ENCODE results near the gene ORMDL2. TPM values are rescaled to one million over a fixed set of nuclear protein-coding genes. Genes with fewer than 3 reads are reported as not detected.

Gene ORMDL2
- total and polyA plus RNA-seq, 10 of the 15 experiments (the other 5 are each of a cell fraction or from before 2014, with no cell fraction given), result 15.0 to 135 (median 33.9) TPM

DNA sequence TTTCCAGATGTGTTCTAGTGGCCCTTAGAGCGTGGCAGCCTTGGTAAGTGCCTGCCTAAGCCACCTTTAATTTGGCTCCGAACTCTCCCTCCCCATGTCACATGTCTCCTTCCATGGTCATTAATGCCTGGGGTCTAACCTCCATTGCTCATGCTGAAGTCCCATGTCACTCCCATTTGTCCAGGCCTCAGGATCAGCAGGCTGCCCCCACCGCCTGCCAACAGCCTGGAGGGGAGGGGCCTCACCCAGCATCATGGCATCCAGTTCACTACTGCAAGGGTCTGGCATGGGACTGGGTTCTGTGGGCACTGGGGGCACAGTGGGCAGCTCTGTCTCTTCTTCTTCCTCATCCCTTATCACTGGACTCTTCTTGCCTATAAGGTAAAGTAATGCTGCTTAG is 20.5 kb downstream of the ORMDL2 start (continued):
- TF ChIP-seq EP300 (IDR thresholded peaks at IDR 0.05; ENCODE audit: borderline replicate concordance in 1 of 2, control insufficient read depth in 1 of 2, low read depth in 2 of 2, low read length in 2 of 2) (no peak), IKZF2 (IDR thresholded peaks at IDR 0.05) (no peak), SUZ12 (IDR thresholded peaks at IDR 0.05; ENCODE audit: unreplicated experiment) (no peak), RUNX3 (IDR thresholded peaks at IDR 0.05; ENCODE audit: low read length) (no peak), NR2C2 (IDR thresholded peaks at IDR 0.05; ENCODE audit: borderline replicate concordance, control insufficient read depth, insufficient read length, low read depth) (no peak), CHD4 (IDR thresholded peaks at IDR 0.05) (no peak), SMAD5 (IDR thresholded peaks at IDR 0.05; ENCODE audit: low read depth) (no peak), POU2F2 (IDR thresholded peaks at IDR 0.05; ENCODE audit: borderline replicate concordance, low read depth, low read length) (no peak)
- TF ChIP-seq, protein P1, sequence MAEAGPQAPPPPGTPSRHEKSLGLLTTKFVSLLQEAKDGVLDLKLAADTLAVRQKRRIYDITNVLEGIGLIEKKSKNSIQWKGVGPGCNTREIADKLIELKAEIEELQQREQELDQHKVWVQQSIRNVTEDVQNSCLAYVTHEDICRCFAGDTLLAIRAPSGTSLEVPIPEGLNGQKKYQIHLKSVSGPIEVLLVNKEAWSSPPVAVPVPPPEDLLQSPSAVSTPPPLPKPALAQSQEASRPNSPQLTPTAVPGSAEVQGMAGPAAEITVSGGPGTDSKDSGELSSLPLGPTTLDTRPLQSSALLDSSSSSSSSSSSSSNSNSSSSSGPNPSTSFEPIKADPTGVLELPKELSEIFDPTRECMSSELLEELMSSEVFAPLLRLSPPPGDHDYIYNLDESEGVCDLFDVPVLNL (IDR thresholded peaks at IDR 0.05; ENCODE audit: low read depth, low read length), result no peak

DNA sequence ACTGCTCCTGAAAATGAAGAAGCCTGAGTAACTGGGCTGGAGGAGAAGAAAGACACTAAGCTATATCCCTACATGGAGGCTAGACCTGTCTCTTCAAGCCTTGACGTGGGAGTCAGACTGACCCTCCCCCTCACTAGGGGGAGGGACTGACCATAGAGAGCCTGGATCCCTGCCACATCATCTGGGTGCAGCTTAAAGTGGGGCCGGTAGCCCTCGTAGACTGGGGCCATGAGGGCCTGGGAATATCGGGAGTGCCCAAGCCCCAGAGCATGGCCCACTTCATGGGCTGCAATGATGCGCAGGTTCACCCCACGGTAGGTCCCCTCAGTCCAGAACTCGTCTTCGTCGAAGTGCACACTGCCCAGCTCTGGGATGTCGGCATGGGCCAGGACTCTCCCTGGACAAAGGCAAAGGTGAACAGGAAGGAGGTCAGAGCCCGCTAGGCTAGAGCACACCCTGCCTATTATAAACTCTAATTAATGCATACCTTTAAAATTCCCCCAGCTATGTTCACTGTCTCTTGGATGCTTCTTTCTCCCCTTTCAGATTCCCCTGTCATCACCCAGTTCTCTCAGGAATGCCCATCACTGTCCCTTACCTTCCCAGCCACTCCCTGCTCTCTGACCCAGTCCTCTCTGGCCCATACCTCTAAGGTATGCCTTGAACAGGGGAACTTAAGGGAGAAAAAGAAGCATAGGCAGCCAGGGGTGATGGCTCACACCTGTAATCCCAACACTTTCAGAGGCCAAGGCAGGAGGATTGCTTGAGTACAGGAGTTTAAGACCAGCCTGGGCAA is 21.7 kb downstream of the ORMDL2 start:
- no peaks in the 10 kb centered on the region for H3K36me3 ChIP-seq (ENCODE audit: control insufficient read depth in 2 of 2, insufficient read depth in 2 of 2, low read length in 1 of 2)
- in situ Hi-C loops (cut with MboI) (no loop called here), intact Hi-C loops (cut with micrococcal nuclease; ENCODE audit: unreplicated experiment) (no loop called here)
- ATAC-seq (no peak), DNase-seq (ENCODE audit: low read depth, low spot score) (no peak), FAIRE-seq (no peak)
- no TSS peak for BruUV-seq (replicated peaks)
- no peaks in the 10 kb centered on the region for H3K79me2 ChIP-seq (ENCODE audit: control insufficient read depth, insufficient read depth, low read length)
- ChIA-PET CTCF (no interaction called here), POLR2A (no interaction called here), SMC1A (ENCODE audit: uncharacterized antibody, unreplicated experiment) (no interaction called here), RAD21 (ENCODE audit: unreplicated experiment) (no interaction called here)
- H4K20me1 ChIP-seq (ENCODE audit: control insufficient read depth, insufficient read depth), result no peaks in the 10 kb centered on the region
- H3K27ac ChIP-seq (ENCODE audit: control insufficient read depth, insufficient read depth), result no peak overlapping the region
- no peaks in the 10 kb centered on the region for H3K9me3 ChIP-seq (replicated peaks; ENCODE audit: control insufficient read depth, insufficient read depth, low read length)
- H3K4me3 ChIP-seq, result no peak overlapping the region
- no peaks in the 10 kb centered on the region for H3K4me1 ChIP-seq (ENCODE audit: control insufficient read depth, insufficient read depth, low read length)
- H3K27me3 ChIP-seq (replicated peaks in 1 of 2; ENCODE audit: control insufficient read depth in 2 of 2, insufficient read depth in 2 of 2, low read length in 1 of 2), result no peaks in the 10 kb centered on the region; a peak in 1 of 4 replicates
- H3K9ac ChIP-seq (ENCODE audit: control insufficient read depth, insufficient read depth, low read length), result no peak overlapping the region
- H3K4me2 ChIP-seq (ENCODE audit: control insufficient read depth, insufficient read depth), result no peak overlapping the region
- H2AFZ ChIP-seq (ENCODE audit: control insufficient read depth, low read depth, low read length), result no peak overlapping the region
- WGBS (ENCODE audit: insufficient coverage, insufficient replicate concordance, low lambda C conversion rate, missing lambda C conversion rate), result 71% methylated on average over 11 of the region's 11 CpGs
- TF ChIP-seq CBFB (IDR thresholded peaks at IDR 0.05; ENCODE audit: low read depth), result no peak
- no peak for TF ChIP-seq EP300 (IDR thresholded peaks at IDR 0.05; ENCODE audit: borderline replicate concordance in 1 of 2, control insufficient read depth in 1 of 2, low read depth in 2 of 2, low read length in 2 of 2)
- TF ChIP-seq PAX8 (IDR thresholded peaks at IDR 0.05), result no peak
- TF ChIP-seq CBX5 (IDR thresholded peaks at IDR 0.05; ENCODE audit: low read depth), result no peak
- TF ChIP-seq, protein P2, sequence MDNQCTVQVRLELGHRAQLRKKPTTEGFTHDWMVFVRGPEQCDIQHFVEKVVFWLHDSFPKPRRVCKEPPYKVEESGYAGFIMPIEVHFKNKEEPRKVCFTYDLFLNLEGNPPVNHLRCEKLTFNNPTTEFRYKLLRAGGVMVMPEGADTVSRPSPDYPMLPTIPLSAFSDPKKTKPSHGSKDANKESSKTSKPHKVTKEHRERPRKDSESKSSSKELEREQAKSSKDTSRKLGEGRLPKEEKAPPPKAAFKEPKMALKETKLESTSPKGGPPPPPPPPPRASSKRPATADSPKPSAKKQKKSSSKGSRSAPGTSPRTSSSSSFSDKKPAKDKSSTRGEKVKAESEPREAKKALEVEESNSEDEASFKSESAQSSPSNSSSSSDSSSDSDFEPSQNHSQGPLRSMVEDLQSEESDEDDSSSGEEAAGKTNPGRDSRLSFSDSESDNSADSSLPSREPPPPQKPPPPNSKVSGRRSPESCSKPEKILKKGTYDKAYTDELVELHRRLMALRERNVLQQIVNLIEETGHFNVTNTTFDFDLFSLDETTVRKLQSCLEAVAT (IDR thresholded peaks at IDR 0.05), result no peak
- no peak for TF ChIP-seq RBBP5 (conservative IDR thresholded peaks at IDR 0.05)
- TF ChIP-seq, protein P3, sequence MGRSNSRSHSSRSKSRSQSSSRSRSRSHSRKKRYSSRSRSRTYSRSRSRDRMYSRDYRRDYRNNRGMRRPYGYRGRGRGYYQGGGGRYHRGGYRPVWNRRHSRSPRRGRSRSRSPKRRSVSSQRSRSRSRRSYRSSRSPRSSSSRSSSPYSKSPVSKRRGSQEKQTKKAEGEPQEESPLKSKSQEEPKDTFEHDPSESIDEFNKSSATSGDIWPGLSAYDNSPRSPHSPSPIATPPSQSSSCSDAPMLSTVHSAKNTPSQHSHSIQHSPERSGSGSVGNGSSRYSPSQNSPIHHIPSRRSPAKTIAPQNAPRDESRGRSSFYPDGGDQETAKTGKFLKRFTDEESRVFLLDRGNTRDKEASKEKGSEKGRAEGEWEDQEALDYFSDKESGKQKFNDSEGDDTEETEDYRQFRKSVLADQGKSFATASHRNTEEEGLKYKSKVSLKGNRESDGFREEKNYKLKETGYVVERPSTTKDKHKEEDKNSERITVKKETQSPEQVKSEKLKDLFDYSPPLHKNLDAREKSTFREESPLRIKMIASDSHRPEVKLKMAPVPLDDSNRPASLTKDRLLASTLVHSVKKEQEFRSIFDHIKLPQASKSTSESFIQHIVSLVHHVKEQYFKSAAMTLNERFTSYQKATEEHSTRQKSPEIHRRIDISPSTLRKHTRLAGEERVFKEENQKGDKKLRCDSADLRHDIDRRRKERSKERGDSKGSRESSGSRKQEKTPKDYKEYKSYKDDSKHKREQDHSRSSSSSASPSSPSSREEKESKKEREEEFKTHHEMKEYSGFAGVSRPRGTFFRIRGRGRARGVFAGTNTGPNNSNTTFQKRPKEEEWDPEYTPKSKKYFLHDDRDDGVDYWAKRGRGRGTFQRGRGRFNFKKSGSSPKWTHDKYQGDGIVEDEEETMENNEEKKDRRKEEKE (IDR thresholded peaks at IDR 0.05), result no peak
- TF ChIP-seq, protein P4, sequence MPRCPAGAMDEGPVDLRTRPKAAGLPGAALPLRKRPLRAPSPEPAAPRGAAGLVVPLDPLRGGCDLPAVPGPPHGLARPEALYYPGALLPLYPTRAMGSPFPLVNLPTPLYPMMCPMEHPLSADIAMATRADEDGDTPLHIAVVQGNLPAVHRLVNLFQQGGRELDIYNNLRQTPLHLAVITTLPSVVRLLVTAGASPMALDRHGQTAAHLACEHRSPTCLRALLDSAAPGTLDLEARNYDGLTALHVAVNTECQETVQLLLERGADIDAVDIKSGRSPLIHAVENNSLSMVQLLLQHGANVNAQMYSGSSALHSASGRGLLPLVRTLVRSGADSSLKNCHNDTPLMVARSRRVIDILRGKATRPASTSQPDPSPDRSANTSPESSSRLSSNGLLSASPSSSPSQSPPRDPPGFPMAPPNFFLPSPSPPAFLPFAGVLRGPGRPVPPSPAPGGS (IDR thresholded peaks at IDR 0.05; ENCODE audit: borderline replicate concordance, insufficient read depth, low read depth, low read length, poor library complexity, severe bottlenecking), result no peak
- TF ChIP-seq RUNX3 (IDR thresholded peaks at IDR 0.05; ENCODE audit: low read length), result no peak

Data from GM12878 (cell line).